Measurements from ENCODE around the gene CDH26. TPM values are rescaled to one million over a fixed set of nuclear protein-coding genes. Genes with fewer than 3 reads are reported as not detected.

Gene CDH26
- total RNA-seq, 1 donor from 2014 or later = not detected

- Mint-ChIP-seq H3K27ac (ENCODE audit: unreplicated experiment) (peak overlapping the region; percentile 86), H3K4me3 (ENCODE audit: unreplicated experiment) (peak overlapping the region; percentile 72), H3K36me3 (ENCODE audit: low read depth) (no peaks in the 10 kb centered on the region), H3K4me1 (ENCODE audit: low read depth) (peaks cover 36% of the 10 kb centered on the region), H3K27me3 (ENCODE audit: low read depth) (no peaks in the 10 kb centered on the region), H3K9me3 (ENCODE audit: low read depth) (no peaks in the 10 kb centered on the region)
- TF ChIP-seq, protein P1, sequence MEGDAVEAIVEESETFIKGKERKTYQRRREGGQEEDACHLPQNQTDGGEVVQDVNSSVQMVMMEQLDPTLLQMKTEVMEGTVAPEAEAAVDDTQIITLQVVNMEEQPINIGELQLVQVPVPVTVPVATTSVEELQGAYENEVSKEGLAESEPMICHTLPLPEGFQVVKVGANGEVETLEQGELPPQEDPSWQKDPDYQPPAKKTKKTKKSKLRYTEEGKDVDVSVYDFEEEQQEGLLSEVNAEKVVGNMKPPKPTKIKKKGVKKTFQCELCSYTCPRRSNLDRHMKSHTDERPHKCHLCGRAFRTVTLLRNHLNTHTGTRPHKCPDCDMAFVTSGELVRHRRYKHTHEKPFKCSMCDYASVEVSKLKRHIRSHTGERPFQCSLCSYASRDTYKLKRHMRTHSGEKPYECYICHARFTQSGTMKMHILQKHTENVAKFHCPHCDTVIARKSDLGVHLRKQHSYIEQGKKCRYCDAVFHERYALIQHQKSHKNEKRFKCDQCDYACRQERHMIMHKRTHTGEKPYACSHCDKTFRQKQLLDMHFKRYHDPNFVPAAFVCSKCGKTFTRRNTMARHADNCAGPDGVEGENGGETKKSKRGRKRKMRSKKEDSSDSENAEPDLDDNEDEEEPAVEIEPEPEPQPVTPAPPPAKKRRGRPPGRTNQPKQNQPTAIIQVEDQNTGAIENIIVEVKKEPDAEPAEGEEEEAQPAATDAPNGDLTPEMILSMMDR (IDR thresholded peaks at IDR 0.05) = no peak
- no peak for DNase-seq (ENCODE audit: low spot score)
Measured at GRCh38 chr20:59938221-59938620, 20.0 kb upstream of the CDH26 start.

DNA sequence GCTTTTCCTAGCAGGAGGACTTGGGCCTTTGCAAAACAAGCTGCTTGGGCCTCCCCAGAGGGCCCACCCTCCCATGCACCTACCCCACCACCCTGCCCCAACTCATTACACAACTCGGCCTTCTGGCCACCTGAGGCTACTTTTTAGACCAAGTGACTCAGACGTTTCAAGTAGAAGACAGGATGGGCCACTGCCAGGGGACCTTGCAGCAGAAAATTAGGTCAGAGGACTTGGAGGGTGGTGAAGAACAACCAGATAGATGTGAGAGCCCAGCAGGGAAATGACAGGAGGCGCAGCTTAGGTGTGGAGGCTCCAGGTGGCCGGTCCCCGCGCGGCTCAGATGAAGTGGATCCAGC lies 19.5 kb upstream of the CDH26 start:
- TF ChIP-seq, protein P1 (IDR thresholded peaks at IDR 0.05) = no peak
- Mint-ChIP-seq H3K4me3 (ENCODE audit: unreplicated experiment) (peak overlapping the region; percentile 72), H3K36me3 (ENCODE audit: low read depth) (no peaks in the 10 kb centered on the region), H3K27me3 (ENCODE audit: low read depth) (no peaks in the 10 kb centered on the region), H3K4me1 (ENCODE audit: low read depth) (peaks cover 36% of the 10 kb centered on the region), H3K9me3 (ENCODE audit: low read depth) (no peaks in the 10 kb centered on the region), H3K27ac (ENCODE audit: unreplicated experiment) (peak overlapping the region; percentile 86)
- DNase-seq (ENCODE audit: low spot score) = no peak

DNA sequence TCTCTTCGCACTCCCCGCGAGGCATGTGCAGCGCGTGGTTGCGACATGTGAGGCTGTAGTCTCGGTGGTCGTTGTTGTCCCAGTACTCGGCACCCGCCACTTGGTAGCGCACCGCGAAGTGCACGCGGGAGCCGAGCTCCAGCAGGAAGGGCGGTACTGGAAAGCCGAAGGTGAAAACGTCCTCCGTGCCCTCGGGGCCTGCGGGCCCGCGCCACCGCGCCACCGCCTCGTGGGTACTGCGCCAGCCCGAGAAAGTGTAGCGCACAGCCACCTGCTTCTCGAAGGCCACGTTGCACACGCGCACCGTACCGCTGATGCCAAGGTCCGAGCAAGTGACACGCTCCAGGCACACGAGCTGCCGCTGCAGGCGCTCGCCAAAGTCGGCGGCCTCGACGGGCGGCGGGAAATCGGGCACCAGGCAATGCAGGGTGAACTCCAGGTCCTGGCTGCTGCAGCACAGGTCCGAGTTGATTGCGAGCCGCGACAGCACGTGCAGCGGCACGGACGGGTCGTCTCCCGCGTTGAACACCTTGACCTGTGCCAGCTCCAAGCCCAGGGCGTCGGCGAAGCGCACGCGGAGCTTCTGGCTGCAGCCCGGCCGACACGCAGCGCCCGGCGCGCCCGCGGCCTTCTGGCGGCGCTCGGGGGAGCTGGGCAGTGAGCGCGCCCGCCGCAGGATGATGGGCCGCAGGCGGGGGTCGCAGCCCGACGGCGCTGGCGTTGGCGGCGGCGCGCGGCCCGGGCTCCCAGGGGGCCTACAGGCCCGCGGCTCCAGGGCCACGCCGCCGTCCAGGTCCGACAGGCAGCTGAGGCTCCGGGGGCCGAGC lies 19.0 kb upstream of the CDH26 start:
- no peaks in the 10 kb centered on the region for H3K9me3 Mint-ChIP-seq (ENCODE audit: low read depth)
- peak; percentile 85 for DNase-seq (ENCODE audit: low spot score)
- peaks cover 36% of the 10 kb centered on the region for H3K4me1 Mint-ChIP-seq (ENCODE audit: low read depth)
- peaks cover 2% of the 10 kb centered on the region for H3K36me3 Mint-ChIP-seq (ENCODE audit: low read depth)
- H3K27me3 Mint-ChIP-seq (ENCODE audit: low read depth) = no peaks in the 10 kb centered on the region
- TF ChIP-seq, protein P1 (IDR thresholded peaks at IDR 0.05) = no peak
- no peak overlapping the region for H3K27ac Mint-ChIP-seq (ENCODE audit: unreplicated experiment)
- H3K4me3 Mint-ChIP-seq (ENCODE audit: unreplicated experiment) = peak overlapping the region; percentile 87

DNA sequence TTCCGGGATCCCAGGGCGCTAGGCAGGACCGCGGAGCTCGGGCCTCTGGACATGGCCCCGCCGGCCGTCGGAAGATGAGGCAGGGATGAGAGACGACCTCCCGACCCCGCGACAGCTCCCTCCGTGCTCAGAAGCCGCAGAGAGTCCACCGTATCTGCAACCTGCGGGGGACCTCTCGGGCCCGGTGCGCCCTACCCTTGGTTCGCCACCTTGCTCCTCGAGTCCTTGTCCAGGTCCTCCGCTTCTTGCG lies 18.4 kb upstream of the CDH26 start:
- TF ChIP-seq, protein P1 (IDR thresholded peaks at IDR 0.05) = no peak
- no peaks in the 10 kb centered on the region for H3K27me3 Mint-ChIP-seq (ENCODE audit: low read depth)

DNA sequence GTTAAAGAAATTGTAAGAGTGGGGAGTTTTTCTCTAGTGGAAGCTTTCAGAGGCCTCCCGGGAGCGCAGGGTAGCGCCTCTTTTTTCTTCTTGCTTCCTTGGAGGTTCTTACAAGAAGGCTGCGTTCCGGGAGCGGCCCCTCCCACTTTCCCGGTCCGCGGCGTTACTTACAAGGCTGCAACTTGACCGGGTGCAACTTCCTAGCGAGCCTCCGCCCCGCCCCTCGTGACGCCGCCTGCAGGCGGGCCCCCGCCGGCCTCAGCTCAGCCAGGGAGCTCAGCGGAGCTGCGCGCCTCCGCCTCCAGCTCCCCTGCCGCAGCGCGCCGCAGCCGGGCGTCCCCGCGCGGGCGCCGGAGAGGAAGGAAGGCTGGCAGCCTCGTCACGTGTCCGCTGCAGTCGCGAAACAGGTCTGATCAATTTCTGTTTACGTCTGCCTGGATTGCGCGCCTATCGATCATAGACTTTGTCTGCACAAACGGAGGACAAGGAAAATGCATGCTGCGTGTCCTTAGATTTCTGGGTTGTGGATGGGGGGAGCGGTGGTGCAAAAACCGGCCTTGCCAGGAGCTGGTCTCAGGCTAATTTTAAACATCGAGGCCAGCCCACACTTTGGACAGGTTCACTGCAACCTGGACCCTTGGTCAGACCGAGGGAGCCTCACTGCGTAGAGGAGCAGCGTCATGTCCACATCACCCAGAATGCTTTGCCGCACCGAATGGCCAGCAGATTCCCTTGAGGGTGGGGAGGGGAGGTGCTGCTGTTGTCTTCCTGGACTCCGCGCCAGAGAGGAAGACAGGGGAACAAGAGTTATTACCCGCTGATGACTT lies 17.9 kb upstream of the CDH26 start, which contains the start of the genes FAM217B and PPP1R3D:
Gene FAM217B (plus strand): TSS at position 261 of the 827 bp plus-strand sequence. CDS start 3,555 bp downstream, outside the sequence.
Gene PPP1R3D (minus strand): TSS at position 177 of the 827 bp plus-strand sequence. CDS start 374 bp downstream, outside the sequence.
- TF ChIP-seq, protein P1 (IDR thresholded peaks at IDR 0.05) = peak; percentile 49
- Mint-ChIP-seq H3K36me3 (ENCODE audit: low read depth) (peaks cover 6% of the 10 kb centered on the region), H3K9me3 (ENCODE audit: low read depth) (no peaks in the 10 kb centered on the region), H3K4me1 (ENCODE audit: low read depth) (peaks cover 45% of the 10 kb centered on the region), H3K27ac (ENCODE audit: unreplicated experiment) (peak within 1 kb of the TSS; percentile 97), H3K27me3 (ENCODE audit: low read depth) (no peaks in the 10 kb centered on the region), H3K4me3 (ENCODE audit: unreplicated experiment) (peak within 1 kb of the TSS; percentile 87)
- DNase-seq (ENCODE audit: low spot score) = peak; percentile 98

More for the DNA sequence above, 18.4 kb upstream of the CDH26 start:
- peak overlapping the region; percentile 87 for H3K4me3 Mint-ChIP-seq (ENCODE audit: unreplicated experiment)
- peaks cover 5% of the 10 kb centered on the region for H3K36me3 Mint-ChIP-seq (ENCODE audit: low read depth)
- peak; percentile 90 for DNase-seq (ENCODE audit: low spot score)
- H3K4me1 Mint-ChIP-seq (ENCODE audit: low read depth) = peaks cover 40% of the 10 kb centered on the region
- no peaks in the 10 kb centered on the region for H3K9me3 Mint-ChIP-seq (ENCODE audit: low read depth)
- peak overlapping the region; percentile 94 for H3K27ac Mint-ChIP-seq (ENCODE audit: unreplicated experiment)

Data from chondrocyte (in vitro differentiated cells).